Osteocyte (in vitro differentiated cells): ENCODE data around the gene CNEP1R1. TPM values are rescaled to one million over a fixed set of nuclear protein-coding genes. Genes with fewer than 3 reads are reported as not detected.

Experiments
- DNase-seq: peaks from one replicate; pipeline ENCODE4 v3.0.0; 2021; ENCODE audit warnings: mixed read lengths; ENCODE audit not compliant: unreplicated experiment; ENCODE audit errors: extremely low spot score
- H3K27ac Mint-ChIP-seq: one replicate; pipeline ENCODE4 v1.8.0; 2021; ENCODE audit warnings: mild to moderate bottlenecking, mixed read lengths; ENCODE audit not compliant: unreplicated experiment
- H3K27me3 Mint-ChIP-seq: one replicate; pipeline ENCODE4 v1.8.0; 2021; ENCODE audit warnings: mixed read lengths; ENCODE audit not compliant: unreplicated experiment
- H3K36me3 Mint-ChIP-seq: one replicate; pipeline ENCODE4 v1.8.0; 2021; ENCODE audit warnings: mixed read lengths; ENCODE audit not compliant: unreplicated experiment
- H3K4me1 Mint-ChIP-seq: one replicate; pipeline ENCODE4 v1.8.0; 2021; ENCODE audit warnings: mixed read lengths; ENCODE audit not compliant: unreplicated experiment
- H3K4me3 Mint-ChIP-seq: one replicate; pipeline ENCODE4 v1.8.0; 2021; ENCODE audit warnings: mild to moderate bottlenecking, moderate library complexity, mixed read lengths; ENCODE audit not compliant: unreplicated experiment
- H3K9me3 Mint-ChIP-seq: one replicate; pipeline ENCODE4 v1.8.0; 2021; ENCODE audit warnings: mixed read lengths; ENCODE audit not compliant: unreplicated experiment
- total RNA-seq: library from RNA; stranded (reverse); gene quantifications from 2 replicates; pipeline ENCODE4 v1.2.1, GENCODE V29; 2021
- TF ChIP-seq, protein P1 (sequence below): fragments of 200-600 bp; sonication (generic); IDR thresholded peaks from 2 replicates; pipeline ENCODE4 v1.5.0; 2021; ENCODE audit warnings: antibody characterized with exemption, mild to moderate bottlenecking, moderate library complexity

Gene CNEP1R1
- total RNA-seq, 1 donor from 2014 or later, result 23.0 TPM

- Mint-ChIP-seq H3K4me3 (no peak overlapping the region), H3K27me3 (no peaks in the 10 kb centered on the region), H3K36me3 (peaks cover 9% of the 10 kb centered on the region), H3K9me3 (no peaks in the 10 kb centered on the region), H3K4me1 (peaks cover 29% of the 10 kb centered on the region), H3K27ac (peak overlapping the region; percentile 64)
- TF ChIP-seq, protein P1, sequence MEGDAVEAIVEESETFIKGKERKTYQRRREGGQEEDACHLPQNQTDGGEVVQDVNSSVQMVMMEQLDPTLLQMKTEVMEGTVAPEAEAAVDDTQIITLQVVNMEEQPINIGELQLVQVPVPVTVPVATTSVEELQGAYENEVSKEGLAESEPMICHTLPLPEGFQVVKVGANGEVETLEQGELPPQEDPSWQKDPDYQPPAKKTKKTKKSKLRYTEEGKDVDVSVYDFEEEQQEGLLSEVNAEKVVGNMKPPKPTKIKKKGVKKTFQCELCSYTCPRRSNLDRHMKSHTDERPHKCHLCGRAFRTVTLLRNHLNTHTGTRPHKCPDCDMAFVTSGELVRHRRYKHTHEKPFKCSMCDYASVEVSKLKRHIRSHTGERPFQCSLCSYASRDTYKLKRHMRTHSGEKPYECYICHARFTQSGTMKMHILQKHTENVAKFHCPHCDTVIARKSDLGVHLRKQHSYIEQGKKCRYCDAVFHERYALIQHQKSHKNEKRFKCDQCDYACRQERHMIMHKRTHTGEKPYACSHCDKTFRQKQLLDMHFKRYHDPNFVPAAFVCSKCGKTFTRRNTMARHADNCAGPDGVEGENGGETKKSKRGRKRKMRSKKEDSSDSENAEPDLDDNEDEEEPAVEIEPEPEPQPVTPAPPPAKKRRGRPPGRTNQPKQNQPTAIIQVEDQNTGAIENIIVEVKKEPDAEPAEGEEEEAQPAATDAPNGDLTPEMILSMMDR, result no peak
- DNase-seq, result no peak
Observed at GRCh38 chr16:50068550-50068949, 43.5 kb downstream of the CNEP1R1 start.

- peaks cover 12% of the 10 kb centered on the region for H3K36me3 Mint-ChIP-seq
- H3K27ac Mint-ChIP-seq, result no peak overlapping the region
Observed at GRCh38 chr16:50069060-50069459, 44.0 kb downstream of the CNEP1R1 start.

GRCh38 chr16:50071075-50071671, 46.1 kb downstream of the CNEP1R1 start:
- Mint-ChIP-seq H3K27me3 (no peaks in the 10 kb centered on the region), H3K9me3 (no peaks in the 10 kb centered on the region), H3K27ac (no peak overlapping the region), H3K4me3 (no peak overlapping the region), H3K36me3 (peaks cover 20% of the 10 kb centered on the region), H3K4me1 (peaks cover 25% of the 10 kb centered on the region)
- TF ChIP-seq, protein P1, result no peak
- no peak for DNase-seq

More at GRCh38 chr16:50069060-50069459, 44.0 kb downstream of the CNEP1R1 start:
- Mint-ChIP-seq H3K4me1 (peaks cover 29% of the 10 kb centered on the region), H3K4me3 (no peak overlapping the region), H3K9me3 (no peaks in the 10 kb centered on the region), H3K27me3 (no peaks in the 10 kb centered on the region)
- DNase-seq, result no peak
- TF ChIP-seq, protein P1, result no peak

- H3K4me1 Mint-ChIP-seq, result peaks cover 12% of the 10 kb centered on the region
- H3K9me3 Mint-ChIP-seq, result no peaks in the 10 kb centered on the region
- H3K4me3 Mint-ChIP-seq, result no peak overlapping the region
- H3K27ac Mint-ChIP-seq, result peak overlapping the region; percentile 53
- H3K36me3 Mint-ChIP-seq, result peaks cover 29% of the 10 kb centered on the region
- TF ChIP-seq, protein P1, result no peak
- H3K27me3 Mint-ChIP-seq, result no peaks in the 10 kb centered on the region
- no peak for DNase-seq
Observed at GRCh38 chr16:50072730-50073129, 47.7 kb downstream of the CNEP1R1 start.

GRCh38 chr16:50079397-50080140, 54.5 kb downstream of the CNEP1R1 start:
- no peak overlapping the region for H3K27ac Mint-ChIP-seq
- peaks cover 13% of the 10 kb centered on the region for H3K4me1 Mint-ChIP-seq
- no peaks in the 10 kb centered on the region for H3K27me3 Mint-ChIP-seq
- H3K4me3 Mint-ChIP-seq, result no peak overlapping the region
- no peaks in the 10 kb centered on the region for H3K9me3 Mint-ChIP-seq
- H3K36me3 Mint-ChIP-seq, result peaks cover 36% of the 10 kb centered on the region
- TF ChIP-seq, protein P1, result no peak
- DNase-seq, result no peak
